Measurements from ENCODE around the gene TEX14.

DNA sequence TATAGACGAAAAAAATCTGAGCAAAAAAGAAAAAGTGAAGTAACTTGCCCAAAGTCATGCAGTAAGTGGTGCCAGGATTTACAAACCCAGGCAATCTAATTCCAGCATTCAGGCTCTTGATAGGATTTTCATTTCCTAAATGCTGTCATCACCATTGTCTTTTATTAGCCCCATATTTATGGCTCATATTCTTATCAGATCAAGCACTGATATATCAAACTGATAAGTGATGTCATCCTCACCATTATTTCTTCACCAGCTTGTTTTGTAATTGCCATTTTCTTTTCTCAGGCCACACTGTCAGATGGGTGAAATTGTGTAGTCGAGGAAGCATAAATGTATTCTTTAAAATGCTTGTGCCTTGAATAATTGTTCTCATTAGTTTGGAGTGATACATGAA lies 1.9 kb upstream of the TEX14 start:
- TF ChIP-seq POLR2AphosphoS5 (IDR thresholded peaks at IDR 0.05), result no peak
- TF ChIP-seq POLR2A (IDR thresholded peaks at IDR 0.05), result no peak

All from breast epithelium (tissue), 3 donors.